HEK293 (cell line): ENCODE data around the gene TRIM29.

ENCODE experiments used
- CTCF ChIA-PET: fragments of 350-600 bp; formaldehyde crosslinking; extraction: SDS; loops from one replicate; lab custom pipeline; 2021; ENCODE audit warnings: antibody characterized with exemption; lab: Yijun Ruan, JAX
- POLR2A ChIA-PET: fragments of 300-600 bp; formaldehyde crosslinking; extraction: SDS; loops from one replicate; lab custom pipeline; 2020; ENCODE audit warnings: antibody characterized with exemption, inconsistent platforms; lab: Yijun Ruan, JAX
- H3K27ac ChIP-seq: fragments of 200-500 bp; sonication (Bioruptor generic); 2 replicates; pipeline ENCODE4 v1.5.1; 2014; ENCODE audit warnings: low read depth, low read length, control low read depth, inconsistent platforms; ENCODE audit errors: extremely low read depth
- H3K36me3 ChIP-seq, 2 experiments: fragments of 200-500 bp in 1 of 2; sonication (Bioruptor generic) in 1 of 2; 1 replicate in 1 of 2; 2 replicates in 1 of 2; pipeline ENCODE4 v1.5.1; 2014 to 2017; ENCODE audit warnings: inconsistent platforms in 2 of 2, low read length in 2 of 2; ENCODE audit not compliant: control insufficient read depth in 2 of 2, insufficient read depth in 1 of 2
- H3K4me1 ChIP-seq: fragments of 200-500 bp; sonication (Bioruptor generic); 2 replicates; pipeline ENCODE4 v1.5.1; 2014; ENCODE audit warnings: mild to moderate bottlenecking, low read length, inconsistent platforms; ENCODE audit not compliant: control insufficient read depth, insufficient read depth
- H3K4me3 ChIP-seq: 2 replicates; pipeline ENCODE4 v1.5.1; 2011; ENCODE audit warnings: low read depth, mild to moderate bottlenecking, control low read depth, low read length, moderate library complexity
- H3K9me3 ChIP-seq: fragments of 200-500 bp; sonication (Bioruptor generic); 2 replicates; pipeline ENCODE4 v1.5.1; 2014; ENCODE audit warnings: low read depth, low read length, inconsistent platforms; ENCODE audit not compliant: control insufficient read depth, insufficient read depth
- REST ChIP-seq: fragments of 450-650 bp; formaldehyde crosslinking; IDR thresholded peaks from 2 replicates; pipeline ENCODE4 v1.5.1; 2016; ENCODE audit warnings: missing biosample characterization, missing genetic modification characterization
- SETDB1 ChIP-seq: IDR thresholded peaks from one replicate; pipeline ENCODE4 v1.6.1; 2017; ENCODE audit warnings: mild to moderate bottlenecking, low read length, moderate library complexity, mixed read lengths; ENCODE audit not compliant: insufficient read length
- ZNF121 ChIP-seq: fragments of 450-650 bp; formaldehyde crosslinking; IDR thresholded peaks from 2 replicates; pipeline ENCODE4 v1.5.1; 2016; ENCODE audit warnings: missing biosample characterization, missing genetic modification characterization
- ZNF26 ChIP-seq: fragments of 450-650 bp; formaldehyde crosslinking; IDR thresholded peaks from 2 replicates; pipeline ENCODE4 v1.5.1; 2016; ENCODE audit warnings: missing biosample characterization, missing genetic modification characterization
- ZNF37A ChIP-seq: fragments of 450-650 bp; IDR thresholded peaks from 2 replicates; pipeline ENCODE4 v1.5.1; 2018; ENCODE audit warnings: missing biosample characterization, missing genetic modification characterization
- ZNF513 ChIP-seq: fragments of 450-650 bp; IDR thresholded peaks from 2 replicates; pipeline ENCODE4 v1.5.1; 2018; ENCODE audit warnings: missing biosample characterization, missing genetic modification characterization
- ZNF549 ChIP-seq: fragments of 450-650 bp; IDR thresholded peaks from 2 replicates; pipeline ENCODE4 v1.5.1; 2018; ENCODE audit warnings: missing biosample characterization, missing genetic modification characterization, mild to moderate bottlenecking, inconsistent platforms, moderate library complexity
- ZNF555 ChIP-seq: fragments of 450-650 bp; formaldehyde crosslinking; conservative IDR thresholded peaks from 2 replicates; pipeline ENCODE4 v1.5.1; 2017; ENCODE audit warnings: missing biosample characterization, mild to moderate bottlenecking, missing genetic modification characterization, inconsistent platforms
- ZNF585B ChIP-seq: fragments of 450-650 bp; formaldehyde crosslinking; IDR thresholded peaks from 2 replicates; pipeline ENCODE4 v1.5.1; 2016; ENCODE audit warnings: missing biosample characterization, missing genetic modification characterization
- ZNF701 ChIP-seq: fragments of 450-650 bp; formaldehyde crosslinking; IDR thresholded peaks from 2 replicates; pipeline ENCODE4 v1.5.1; 2016; ENCODE audit warnings: missing biosample characterization, missing genetic modification characterization
- ZNF830 ChIP-seq: fragments of 450-650 bp; IDR thresholded peaks from 2 replicates; pipeline ENCODE4 v1.5.0; 2018; ENCODE audit warnings: missing biosample characterization, missing genetic modification characterization, low read depth, mild to moderate bottlenecking, moderate library complexity
- TF ChIP-seq, protein P1 (sequence below): fragments of 450-650 bp; formaldehyde crosslinking; IDR thresholded peaks from 2 replicates; pipeline ENCODE4 v1.5.1; 2017; ENCODE audit warnings: missing biosample characterization, missing genetic modification characterization
- TF ChIP-seq, protein P2 (sequence below): fragments of 450-650 bp; formaldehyde crosslinking; IDR thresholded peaks from 2 replicates; pipeline ENCODE4 v1.5.1; 2017; ENCODE audit warnings: missing biosample characterization, missing genetic modification characterization

TRIM29 gene

GRCh38 chr11:120185706-120186455 is 48.0 kb upstream of the TRIM29 start (continued):
- TF ChIP-seq ZNF26 (tag by site-specific recombination) (no peak), ZNF830 (tag by site-specific recombination) (no peak), ZNF549 (tag by site-specific recombination) (no peak)
- TF ChIP-seq, protein P1, sequence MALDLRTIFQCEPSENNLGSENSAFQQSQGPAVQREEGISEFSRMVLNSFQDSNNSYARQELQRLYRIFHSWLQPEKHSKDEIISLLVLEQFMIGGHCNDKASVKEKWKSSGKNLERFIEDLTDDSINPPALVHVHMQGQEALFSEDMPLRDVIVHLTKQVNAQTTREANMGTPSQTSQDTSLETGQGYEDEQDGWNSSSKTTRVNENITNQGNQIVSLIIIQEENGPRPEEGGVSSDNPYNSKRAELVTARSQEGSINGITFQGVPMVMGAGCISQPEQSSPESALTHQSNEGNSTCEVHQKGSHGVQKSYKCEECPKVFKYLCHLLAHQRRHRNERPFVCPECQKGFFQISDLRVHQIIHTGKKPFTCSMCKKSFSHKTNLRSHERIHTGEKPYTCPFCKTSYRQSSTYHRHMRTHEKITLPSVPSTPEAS (tag by site-specific recombination) = no peak
- TF ChIP-seq, protein P2, sequence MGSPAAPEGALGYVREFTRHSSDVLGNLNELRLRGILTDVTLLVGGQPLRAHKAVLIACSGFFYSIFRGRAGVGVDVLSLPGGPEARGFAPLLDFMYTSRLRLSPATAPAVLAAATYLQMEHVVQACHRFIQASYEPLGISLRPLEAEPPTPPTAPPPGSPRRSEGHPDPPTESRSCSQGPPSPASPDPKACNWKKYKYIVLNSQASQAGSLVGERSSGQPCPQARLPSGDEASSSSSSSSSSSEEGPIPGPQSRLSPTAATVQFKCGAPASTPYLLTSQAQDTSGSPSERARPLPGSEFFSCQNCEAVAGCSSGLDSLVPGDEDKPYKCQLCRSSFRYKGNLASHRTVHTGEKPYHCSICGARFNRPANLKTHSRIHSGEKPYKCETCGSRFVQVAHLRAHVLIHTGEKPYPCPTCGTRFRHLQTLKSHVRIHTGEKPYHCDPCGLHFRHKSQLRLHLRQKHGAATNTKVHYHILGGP (tag by site-specific recombination) = no peak

DNA sequence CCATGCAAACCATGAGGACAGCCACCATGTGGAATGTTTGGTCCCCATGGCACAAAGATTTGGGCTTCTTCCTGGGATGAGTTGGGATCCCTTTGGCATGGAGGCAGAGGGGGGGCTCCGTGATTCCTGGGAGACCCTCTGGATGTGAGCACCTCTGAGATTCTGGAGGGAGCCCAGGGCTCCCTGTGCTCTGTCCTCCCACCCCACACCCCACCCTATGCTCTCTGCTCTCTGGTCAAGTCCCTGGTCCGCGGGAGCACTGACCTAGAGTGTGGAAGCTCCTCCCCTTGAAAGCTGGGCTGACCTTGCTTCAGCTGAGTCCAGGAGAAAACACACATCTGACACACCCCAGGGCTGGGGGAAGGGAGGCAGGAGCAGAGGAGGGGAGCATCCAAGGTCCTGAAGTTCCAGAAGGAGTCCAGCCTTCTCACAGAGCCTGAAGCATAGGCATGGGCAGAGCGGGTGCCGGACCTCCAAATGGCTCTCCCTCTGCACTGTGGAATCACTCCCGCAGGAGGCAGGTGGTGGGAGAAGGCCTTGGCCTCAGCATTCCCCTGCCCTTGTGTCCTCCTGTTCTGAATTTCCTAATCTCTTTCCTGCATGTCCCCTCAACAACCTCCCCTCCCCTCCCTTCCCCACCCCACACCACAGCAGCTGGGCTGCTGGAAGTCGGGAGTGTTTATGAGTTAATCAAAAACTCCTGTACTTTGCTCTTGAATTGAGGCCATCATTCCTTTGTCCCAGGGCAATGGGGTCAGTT is 47.2 kb upstream of the TRIM29 start:
- no peak overlapping the region for H3K4me3 ChIP-seq
- H3K4me1 ChIP-seq = no peaks in the 10 kb centered on the region
- TF ChIP-seq ZNF585B (0 out of 2 replicates have a peak, but pooled peaks have one; percentile 9), REST (tag by site-specific recombination) (0 out of 2 replicates have a peak, but pooled peaks have one; percentile 44), ZNF701 (no peak)
- TF ChIP-seq, all 188 proteins: peak for 2
- POLR2A ChIA-PET = no interaction called here
- Histone ChIP-seq H3K27ac (no peak overlapping the region), H3K36me3 (no peaks in the 10 kb centered on the region), H3K9me3 (no peaks in the 10 kb centered on the region)
- CTCF ChIA-PET = interaction anchor here (0.7 to 1.2 kb wide), 3 partner anchors 14 to 740 kb away, joined by 3 to 4 read pairs (median 3); no protein-coding TSS in a partner anchor

DNA sequence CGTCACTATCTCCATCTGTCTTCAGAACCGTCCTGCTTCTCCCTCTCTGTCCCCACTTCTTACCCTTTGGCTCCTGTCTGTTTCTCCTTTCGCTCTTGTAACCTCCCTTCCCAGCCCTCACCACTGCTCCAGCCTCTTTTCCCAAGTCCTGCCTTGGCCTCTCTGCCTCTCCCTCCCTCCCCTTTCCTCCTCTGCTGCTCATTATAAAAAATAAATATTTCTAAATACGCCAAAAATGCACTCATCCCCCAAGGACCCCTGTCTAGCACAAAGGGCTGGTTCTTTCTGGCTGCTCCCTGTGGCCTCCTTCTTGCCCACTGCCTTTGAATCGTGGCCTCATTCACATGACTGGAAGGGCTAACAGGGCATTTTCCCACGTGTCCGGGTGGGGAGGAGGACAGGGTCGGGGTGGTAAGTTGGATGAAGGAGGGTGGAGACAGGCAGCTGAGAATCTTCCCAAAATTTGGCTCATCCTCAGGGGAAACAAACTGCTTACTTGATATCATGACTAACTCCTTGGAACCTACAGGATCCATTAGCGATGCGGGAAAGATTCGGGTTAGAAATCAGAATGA is 46.5 kb upstream of the TRIM29 start:
- no peaks in the 10 kb centered on the region for H3K36me3 ChIP-seq
- no peaks in the 10 kb centered on the region for H3K9me3 ChIP-seq
- no peak overlapping the region for H3K4me3 ChIP-seq
- TF ChIP-seq ZNF121 (tag by site-specific recombination) = no peak
- no peak for TF ChIP-seq ZNF555 (tag by site-specific recombination)
- no peak for TF ChIP-seq ZNF513 (tag by site-specific recombination)
- TF ChIP-seq ZNF37A (tag by site-specific recombination) = no peak
- TF ChIP-seq SETDB1 = no peak
- CTCF ChIA-PET = interaction anchor here (0.7 to 1.1 kb wide), 2 partner anchors 45 to 740 kb away, joined by 3 to 4 read pairs; no protein-coding TSS in a partner anchor
- no peaks in the 10 kb centered on the region for H3K4me1 ChIP-seq
- POLR2A ChIA-PET = no interaction called here
- H3K27ac ChIP-seq = no peak overlapping the region
